ENCODE data around the gene FOXA3. TPM values are rescaled to one million over a fixed set of nuclear protein-coding genes. Genes with fewer than 3 reads are reported as not detected.

FOXA3 gene
- total and polyA plus RNA-seq, 5 experiments from 2014 or later = not detected

- DNase-seq (no peak), ATAC-seq (no peak)
- H3K27ac Mint-ChIP-seq = peak overlapping the region in 1 of 10 donors; percentile 55
- POLR2A ChIA-PET = interaction anchor here (2.2 kb wide), 1 partner anchor 25 kb away, joined by 7 read pairs; no protein-coding TSS in a partner anchor
- H3K9me3 Mint-ChIP-seq = no peaks in the 10 kb centered on the region
- H3K27me3 Mint-ChIP-seq = no peaks in the 10 kb centered on the region
- no peak overlapping the region for H3K4me3 Mint-ChIP-seq
- peaks cover 0 to 9% (median under 1%) of the 10 kb centered on the region in 4 donors for H3K4me1 Mint-ChIP-seq
- H3K36me3 Mint-ChIP-seq = peaks cover 3 to 93% (median 41%) of the 10 kb centered on the region in 3 donors
Measured at GRCh38 chr19:45842198-45842597, 21.9 kb upstream of the FOXA3 start.

DNA sequence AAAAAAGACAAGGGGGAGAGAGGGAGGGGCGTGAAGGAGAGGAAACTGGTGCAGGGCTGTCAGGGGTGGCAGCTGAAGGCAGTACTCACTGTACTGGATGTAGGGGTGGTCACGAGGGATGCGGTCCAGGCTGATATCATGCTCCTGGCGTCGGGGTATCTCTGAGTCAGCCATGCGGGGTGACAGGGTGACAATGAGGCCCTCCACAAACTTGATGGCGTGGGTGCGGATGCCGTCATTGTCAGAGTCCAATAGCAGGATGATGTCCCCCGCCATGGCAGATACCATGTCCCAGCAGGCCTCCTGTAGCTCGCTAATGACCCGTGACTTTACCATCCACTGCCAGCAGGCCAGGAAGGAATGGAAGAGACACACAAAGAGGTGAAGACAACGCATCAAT is 16.5 kb upstream of the FOXA3 start:
- H3K4me1 Mint-ChIP-seq = peaks cover 0 to 10% (median 6%) of the 10 kb centered on the region in 4 donors
- peaks cover 10 to 89% (median 30%) of the 10 kb centered on the region in 3 donors for H3K36me3 Mint-ChIP-seq
- H3K4me3 Mint-ChIP-seq = no peak overlapping the region
- DNase-seq (no peak), ATAC-seq (no peak)
- POLR2A ChIA-PET = no interaction called here
- H3K27me3 Mint-ChIP-seq = no peaks in the 10 kb centered on the region
- H3K27ac Mint-ChIP-seq = no peak overlapping the region
- H3K9me3 Mint-ChIP-seq = no peaks in the 10 kb centered on the region

DNA sequence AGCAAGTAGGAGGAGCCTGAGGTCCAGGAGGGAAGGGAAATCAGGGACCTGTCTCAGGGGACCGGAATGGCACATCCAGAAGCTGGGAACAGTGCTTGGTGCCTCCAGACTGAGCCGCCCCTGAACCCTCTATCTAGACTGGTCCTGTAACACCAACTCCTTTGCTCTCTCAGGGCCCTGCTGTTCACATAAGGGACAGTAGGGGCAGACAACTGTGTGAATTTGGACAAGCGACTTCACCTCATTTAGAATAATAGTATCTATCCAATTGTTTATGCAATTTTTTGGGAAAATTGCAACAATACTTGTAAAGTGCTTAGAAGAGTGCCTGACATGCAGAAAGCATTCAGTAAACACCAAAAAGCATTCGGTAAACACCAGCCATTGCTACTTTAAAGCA is 15.2 kb upstream of the FOXA3 start:
- no peaks in the 10 kb centered on the region for H3K9me3 Mint-ChIP-seq
- no peak overlapping the region for H3K4me3 Mint-ChIP-seq
- H3K36me3 Mint-ChIP-seq = peaks cover 10 to 87% (median 28%) of the 10 kb centered on the region in 3 donors
- no peak for DNase-seq
- no peaks in the 10 kb centered on the region for H3K27me3 Mint-ChIP-seq
- POLR2A ChIA-PET = no interaction called here
- H3K4me1 Mint-ChIP-seq = peaks cover 0 to 12% (median 9%) of the 10 kb centered on the region in 4 donors
- no peak overlapping the region for H3K27ac Mint-ChIP-seq
- no peak for ATAC-seq

- H3K9me3 Mint-ChIP-seq = no peaks in the 10 kb centered on the region
- H3K27ac Mint-ChIP-seq = peak overlapping the region in 3 of 10 donors; percentile 18 to 49 (median 25)
- H3K36me3 Mint-ChIP-seq = peaks cover 6 to 87% (median 13%) of the 10 kb centered on the region in 3 donors
- H3K4me1 Mint-ChIP-seq = peaks cover 4 to 12% (median 10%) of the 10 kb centered on the region in 4 donors
- H3K4me3 Mint-ChIP-seq = no peak overlapping the region
- POLR2A ChIA-PET = interaction anchor here (1.0 kb wide), 1 partner anchor 96 kb away, joined by 3 read pairs; no protein-coding TSS in a partner anchor
- ATAC-seq (no peak), DNase-seq (no peak)
- H3K27me3 Mint-ChIP-seq = no peaks in the 10 kb centered on the region
Measured at GRCh38 chr19:45852145-45852750, 11.9 kb upstream of the FOXA3 start.

GRCh38 chr19:45852983-45853382 is 11.1 kb upstream of the FOXA3 start:
- DNase-seq (no peak), ATAC-seq (no peak)
- POLR2A ChIA-PET = interaction anchor here (1.0 kb wide), 2 partner anchors 39 to 95 kb away, joined by 3 read pairs; no protein-coding TSS in a partner anchor
- Mint-ChIP-seq H3K4me1 (peaks cover 4 to 13% (median 9%) of the 10 kb centered on the region in 4 donors), H3K36me3 (peaks cover 6 to 85% (median 9%) of the 10 kb centered on the region in 3 donors), H3K27me3 (no peaks in the 10 kb centered on the region), H3K9me3 (no peaks in the 10 kb centered on the region), H3K27ac (peak overlapping the region in 1 of 10 donors; percentile 17), H3K4me3 (no peak overlapping the region)

DNA sequence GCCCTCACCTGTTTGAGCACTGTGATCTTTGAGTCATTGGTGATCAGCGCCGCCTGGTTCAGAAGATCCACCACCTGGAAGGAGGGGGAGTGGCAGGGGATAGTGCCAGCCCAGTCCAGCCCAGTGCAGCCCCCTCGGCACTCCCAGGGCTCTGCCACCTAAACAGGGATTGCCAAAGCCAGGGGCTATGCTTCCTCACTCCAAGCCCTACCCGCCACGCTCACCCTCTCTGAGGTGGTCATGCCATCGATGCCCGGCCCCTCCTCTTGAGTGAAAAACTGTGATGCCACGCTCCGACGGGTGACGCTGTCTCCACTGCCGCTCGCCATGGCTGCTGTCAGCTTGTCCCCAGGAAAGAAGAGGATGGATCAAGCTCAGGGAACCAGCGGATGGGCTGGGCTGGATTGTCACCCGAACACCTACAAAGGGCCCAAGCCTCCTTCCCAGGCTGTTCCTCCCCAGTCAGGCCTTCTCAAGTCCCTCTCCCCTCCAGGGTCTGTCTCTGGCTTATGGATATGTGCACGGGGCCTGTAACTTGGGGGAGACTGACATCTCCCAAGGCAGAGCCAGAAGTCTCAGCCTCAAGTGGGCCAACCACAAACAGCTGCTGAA is 9.9 kb upstream of the FOXA3 start:
- Mint-ChIP-seq H3K9me3 (no peaks in the 10 kb centered on the region), H3K27me3 (no peaks in the 10 kb centered on the region), H3K27ac (no peak overlapping the region), H3K4me3 (no peak overlapping the region), H3K36me3 (peaks cover 6 to 90% (median 11%) of the 10 kb centered on the region in 3 donors), H3K4me1 (peaks cover 7 to 21% (median 13%) of the 10 kb centered on the region in 4 donors)
- DNase-seq (no peak), ATAC-seq (no peak)
- POLR2A ChIA-PET = no interaction called here

- Mint-ChIP-seq H3K4me1 (peaks cover 17 to 43% (median 40%) of the 10 kb centered on the region in 4 donors), H3K9me3 (no peaks in the 10 kb centered on the region), H3K27me3 (peaks cover 5 to 24% (median 17%) of the 10 kb centered on the region in 5 donors), H3K27ac (peak overlapping the region in 6 of 10 donors; percentile 18 to 80 (median 52)), H3K4me3 (peak overlapping the region in 7 of 10 donors; percentile 19 to 95 (median 47)), H3K36me3 (peaks cover 0 to 42% (median 5%) of the 10 kb centered on the region in 3 donors)
- POLR2A ChIA-PET = interaction anchor here (0.6 to 1.0 kb wide), 2 partner anchors 42 to 55 kb away, joined by 3 to 5 read pairs; no protein-coding TSS in a partner anchor
- no peak for DNase-seq
- no peak for ATAC-seq
Measured at GRCh38 chr19:45860359-45861259, 3.5 kb upstream of the FOXA3 start.

DNA sequence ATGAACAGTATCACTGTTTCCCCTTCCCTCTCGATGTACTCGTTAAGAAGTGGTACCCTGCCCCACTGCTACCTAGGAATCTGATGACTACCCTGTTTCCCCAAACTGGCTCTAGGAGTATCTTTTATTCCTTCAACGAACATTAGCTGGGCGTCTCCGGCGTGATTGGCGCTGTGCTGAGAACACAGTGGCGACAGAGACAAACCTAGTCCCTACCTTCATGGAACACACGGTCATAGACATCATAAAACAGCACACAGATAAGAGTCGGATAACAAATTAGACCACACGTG is 1.9 kb upstream of the FOXA3 start:
- ATAC-seq (no peak), DNase-seq (no peak)
- Mint-ChIP-seq H3K9me3 (no peaks in the 10 kb centered on the region), H3K27ac (peak overlapping the region; percentile 78 to 99 (median 96)), H3K4me1 (peaks cover 17 to 43% (median 38%) of the 10 kb centered on the region in 4 donors), H3K4me3 (peak overlapping the region; percentile 89 to 100 (median 96)), H3K27me3 (peaks cover 5 to 24% (median 20%) of the 10 kb centered on the region in 5 donors), H3K36me3 (peaks cover 0 to 25% (median 5%) of the 10 kb centered on the region in 3 donors)
- POLR2A ChIA-PET = interaction anchor here (1.4 to 2.9 kb wide), 2 partner anchors 23 to 93 kb away, joined by 10 to 33 read pairs; partner anchors contain the start of genes IRF2BP1 and SIX5

DNA sequence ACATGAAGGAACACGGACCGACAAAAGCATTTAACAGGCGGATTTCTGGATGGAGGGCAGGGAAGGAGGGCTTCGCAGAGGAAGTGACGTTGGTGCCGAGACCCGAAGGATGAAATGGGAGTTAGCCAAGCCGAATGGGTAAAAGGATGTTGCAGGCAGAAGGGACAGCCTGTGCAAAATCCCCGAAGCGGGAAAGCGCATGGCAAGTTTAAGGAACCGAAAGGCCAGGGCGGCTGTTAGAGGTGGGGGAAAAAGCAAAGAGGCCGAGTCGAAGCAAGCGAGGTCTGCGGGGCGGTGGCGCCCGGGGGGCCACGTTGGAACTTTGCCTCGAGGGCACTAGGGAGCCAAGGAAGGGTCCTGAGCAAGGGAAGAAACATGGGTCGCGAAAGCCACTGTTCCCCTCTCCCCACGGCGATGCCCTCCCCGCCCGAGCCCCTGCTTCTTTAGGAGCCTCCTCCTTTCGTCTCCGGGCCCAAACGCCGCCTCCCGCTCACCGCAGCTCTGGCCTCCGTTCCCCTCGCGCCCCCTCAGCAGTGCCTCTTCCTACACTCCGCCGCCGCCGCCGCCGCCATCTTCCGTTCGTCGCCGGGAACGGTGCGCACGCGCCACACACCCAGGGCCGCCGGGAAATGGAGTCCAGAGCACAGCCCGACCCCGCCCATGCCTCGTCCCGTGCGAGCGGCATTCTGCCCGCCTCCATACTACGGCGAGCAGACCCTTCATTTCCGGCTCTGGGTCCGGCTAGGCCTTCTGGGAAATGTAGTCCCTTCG is 1.4 kb upstream of the FOXA3 start, which contains the start of gene SYMPK:
Gene SYMPK (minus strand): TSS at position 584 of the 771 bp plus-strand sequence. CDS start 8,652 bp downstream, outside the sequence.
- Mint-ChIP-seq H3K4me3 (peak within 1 kb of the TSS; percentile 89 to 100 (median 96)), H3K9me3 (no peaks in the 10 kb centered on the region), H3K27me3 (peaks cover 5 to 24% (median 20%) of the 10 kb centered on the region in 5 donors), H3K4me1 (peaks cover 17 to 43% (median 38%) of the 10 kb centered on the region in 4 donors), H3K27ac (peak within 1 kb of the TSS; percentile 78 to 99 (median 96)), H3K36me3 (peaks cover 0 to 23% (median 5%) of the 10 kb centered on the region in 3 donors)
- POLR2A ChIA-PET = interaction anchor here (0.7 to 2.9 kb wide), 8 partner anchors 13 to 394 kb away, joined by 3 to 33 read pairs (median 6); partner anchors contain the start of genes IRF2BP1, MYPOP and SIX5
- peak; percentile 94 to 99 (median 98) for DNase-seq
- peak; percentile 94 to 98 for ATAC-seq

GRCh38 chr19:45863335-45863839 is 739 bp upstream of the FOXA3 start:
- Mint-ChIP-seq H3K4me1 (peaks cover 13 to 38% (median 33%) of the 10 kb centered on the region in 4 donors), H3K27me3 (peaks cover 5 to 24% (median 20%) of the 10 kb centered on the region in 5 donors), H3K4me3 (peak overlapping the region; percentile 89 to 100 (median 96)), H3K27ac (peak overlapping the region; percentile 78 to 99 (median 96)), H3K36me3 (peaks cover 0 to 16% (median 5%) of the 10 kb centered on the region in 3 donors), H3K9me3 (no peaks in the 10 kb centered on the region)
- no peak for ATAC-seq
- DNase-seq = no peak
- POLR2A ChIA-PET = interaction anchor here (0.6 to 2.9 kb wide), 9 partner anchors 13 to 394 kb away, joined by 3 to 33 read pairs (median 6); partner anchors contain the start of genes IRF2BP1, MYPOP and SIX5

GRCh38 chr19:45864629-45865082 is 530 bp downstream of the FOXA3 start:
- Mint-ChIP-seq H3K4me1 (peaks cover 13 to 34% (median 33%) of the 10 kb centered on the region in 4 donors), H3K9me3 (no peaks in the 10 kb centered on the region), H3K36me3 (peaks cover 0 to 4% (median 0%) of the 10 kb centered on the region in 3 donors), H3K4me3 (peak overlapping the region; percentile 41 to 94 (median 64)), H3K27ac (peak overlapping the region in 1 of 10 donors; percentile 53), H3K27me3 (peaks cover 5 to 24% (median 20%) of the 10 kb centered on the region in 5 donors)
- POLR2A ChIA-PET = interaction anchor here (1.1 to 1.8 kb wide), 3 partner anchors 22 to 72 kb away, joined by 3 to 15 read pairs (median 6); partner anchors contain the start of gene MYPOP
- no peak for ATAC-seq
- DNase-seq = no peak

Data from naive thymus-derived CD8-positive, alpha-beta T cell (primary cell).